HepG2 (cell line): ENCODE data around the gene CALML4. TPM values are rescaled to one million over a fixed set of nuclear protein-coding genes. Genes with fewer than 3 reads are reported as not detected.
"Not testable (repeated sequence)": the region's sequence is repeated elsewhere in the genome, so short reads cannot be mapped to it uniquely, and the experiment has no call there.

Experiments
- ATAC-seq: fragments of 200-7000 bp; cut with Tn5 transposase; 3 replicates; pipeline ENCODE4 v1.9.1; 2020; ENCODE audit warnings: mild to moderate bottlenecking, moderate library complexity
- BruUV-seq: library from RNA; stranded (reverse); fragments of 400-500 nt; replicated peaks from 2 replicates; lab custom pipeline; 2021; lab: Mats Ljungman, UMichigan
- CTCF ChIA-PET: fragments of 300-600 bp; formaldehyde crosslinking; extraction: SDS; loops from one replicate; lab custom pipeline; 2021; ENCODE audit warnings: low total read pairs, inconsistent platforms, low intra/inter-chr PET ratio; lab: Yijun Ruan, JAX
- POLR2A ChIA-PET: fragments of 350-600 bp; sonication (Branson Sonifier 250); formaldehyde crosslinking; loops from one replicate; lab custom pipeline; 2020; ENCODE audit warnings: antibody characterized with exemption, inconsistent platforms; lab: Yijun Ruan, JAX
- DNase-seq: peaks from one replicate; pipeline ENCODE4 v3.0.0-alpha.2; 2015; ENCODE audit warnings: low spot score
- FAIRE-seq: peaks from 3 replicates; lab custom pipeline; 2011; peaks lifted over from hg19 to GRCh38; lab: Jason Lieb, UNC
- H2AFZ ChIP-seq: one replicate; pipeline ENCODE4 v1.6.1; 2011; ENCODE audit warnings: low read length, inconsistent platforms
- H3K27ac ChIP-seq: fragments of 300-600 bp; 3 replicates; pipeline ENCODE4 v1.8.0; 2011; ENCODE audit warnings: mixed run types, mild to moderate bottlenecking, mixed read lengths, low read length, inconsistent platforms; ENCODE audit not compliant: insufficient read depth; ENCODE audit errors: extremely low read length
- H3K27me3 ChIP-seq, 2 experiments: fragments of 200-600 bp in 1 of 2; 2 replicates in 1 of 2; 3 replicates in 1 of 2; pipeline versions ENCODE4 v1.6.0 to v1.8.0; 2011; ENCODE audit warnings: low read length in 2 of 2, mild to moderate bottlenecking in 2 of 2, moderate library complexity in 2 of 2, inconsistent platforms in 1 of 2; ENCODE audit not compliant: insufficient read depth in 2 of 2, control insufficient read depth in 1 of 2
- H3K36me3 ChIP-seq, 2 experiments: fragments of 200-600 bp in 1 of 2; replicated peaks in 1 of 2; 2 replicates in 1 of 2; 3 replicates in 1 of 2; pipeline versions ENCODE4 v1.5.1 to v1.8.0; 2011; ENCODE audit warnings: low read length in 2 of 2, inconsistent platforms in 1 of 2; ENCODE audit not compliant: insufficient read depth in 2 of 2, control insufficient read depth in 1 of 2
- H3K4me1 ChIP-seq: 2 replicates; pipeline ENCODE4 v1.5.1; 2012; ENCODE audit warnings: low read length, inconsistent platforms; ENCODE audit not compliant: insufficient read depth
- H3K4me2 ChIP-seq: 2 replicates; pipeline ENCODE4 v1.6.0; 2011; ENCODE audit warnings: low read depth, low read length, inconsistent platforms
- H3K4me3 ChIP-seq, 3 experiments: fragments of 200-600 bp in 1 of 3; sonication (generic), shearing (Covaris generic) in 1 of 3; replicated peaks in 1 of 3; 2 replicates each; pipeline ENCODE4 v1.5.1; 2011 to 2016; ENCODE audit warnings: low read length in 3 of 3, inconsistent platforms in 2 of 3, low read depth in 2 of 3, mild to moderate bottlenecking in 2 of 3, control low read depth in 1 of 3, mixed read lengths in 1 of 3; ENCODE audit not compliant: insufficient read depth in 1 of 3
- H3K79me2 ChIP-seq: one replicate; pipeline ENCODE4 v1.6.1; 2011; ENCODE audit warnings: low read length, inconsistent platforms; ENCODE audit not compliant: insufficient read depth
- H3K9ac ChIP-seq: 2 replicates; pipeline ENCODE4 v1.6.0; 2011; ENCODE audit warnings: mild to moderate bottlenecking, low read depth, low read length, inconsistent platforms; ENCODE audit not compliant: insufficient read depth
- H3K9me3 ChIP-seq: 2 replicates; pipeline ENCODE4 v1.5.1; 2012; ENCODE audit warnings: mild to moderate bottlenecking, low read length
- H4K20me1 ChIP-seq: 2 replicates; pipeline ENCODE4 v1.6.0; 2011; ENCODE audit warnings: inconsistent platforms, mild to moderate bottlenecking, low read length, moderate library complexity; ENCODE audit not compliant: insufficient read depth
- BCL6 ChIP-seq: IDR thresholded peaks from 2 replicates; pipeline ENCODE4 v1.6.1; 2016; ENCODE audit warnings: missing genetic modification reagents, missing compliant biosample characterization
- GLI4 ChIP-seq: sonication (generic); formaldehyde crosslinking; IDR thresholded peaks from 2 replicates; pipeline ENCODE4 v1.5.1; 2020; ENCODE audit warnings: missing genetic modification reagents, mild to moderate bottlenecking, moderate library complexity, borderline replicate concordance
- SAP130 ChIP-seq: IDR thresholded peaks from 2 replicates; pipeline ENCODE4 v1.6.1; 2016; ENCODE audit warnings: low read depth
- SP2 ChIP-seq: sonication (generic); formaldehyde crosslinking; IDR thresholded peaks from 2 replicates; pipeline ENCODE4 v1.5.1; 2020; ENCODE audit warnings: mild to moderate bottlenecking, missing genetic modification reagents
- ZBTB3 ChIP-seq: sonication (generic); formaldehyde crosslinking; IDR thresholded peaks from 2 replicates; pipeline ENCODE4 v1.4.0; 2020; ENCODE audit warnings: low read depth, mild to moderate bottlenecking, moderate library complexity, missing genetic modification reagents, borderline replicate concordance
- ZNF234 ChIP-seq: sonication (generic); formaldehyde crosslinking; conservative IDR thresholded peaks from 2 replicates; pipeline ENCODE4 v1.5.1; 2020; ENCODE audit warnings: mild to moderate bottlenecking, missing genetic modification reagents
- ZNF430 ChIP-seq: sonication (generic); formaldehyde crosslinking; IDR thresholded peaks from 2 replicates; pipeline ENCODE4 v1.9.0; 2021; ENCODE audit warnings: mild to moderate bottlenecking, missing genetic modification reagents
- WGBS: methylation state at CpG from one replicate; pipeline ENCODE4 v1.1.6; 2017; ENCODE audit warnings: low lambda C conversion rate; 5-methylcytosine and 5-hydroxymethylcytosine counted together
- in situ Hi-C: cut with HindIII; loops from 2 replicates; pipeline ENCODE4 v1.10.0; 2017; ENCODE audit warnings: low pct_unique_long_range_greater_than_20kb; ENCODE audit not compliant: extremely low pct_ligation_motif_present
- intact Hi-C: fragments of 100-400 bp; cut with micrococcal nuclease; formaldehyde crosslinking; loops from one replicate; pipeline ENCODE4 v1.10.0; 2022; ENCODE audit not compliant: unreplicated experiment
- polyA plus RNA-seq, 8 experiments: library from polyadenylated mRNA; depleted of rRNA in 3 of 8; stranded (reverse) in 7 of 8; unstranded in 1 of 8; fragments of >200 nt; fragmentation: Illumina TruSeq in 4 of 8; extraction: Trizol in 4 of 8; gene quantifications; 2 replicates each; pipeline versions ENCODE4 v1.2.1 to v1.2.3, GENCODE V29; 2011 to 2016; ENCODE audit warnings: low read depth in 4 of 8, missing spikeins in 1 of 8, mixed read lengths in 1 of 8; ENCODE audit not compliant: insufficient read depth in 1 of 8
- total RNA-seq, 5 experiments: library from RNA; depleted of rRNA; stranded (reverse); fragments of >200 nt; fragmentation: Illumina TruSeq; extraction: Trizol; gene quantifications; 2 replicates each; pipeline ENCODE4 v1.2.3, GENCODE V29; 2016; ENCODE audit warnings: low read depth in 1 of 5
- TF ChIP-seq, protein P1 (sequence below): sonication (generic); formaldehyde crosslinking; IDR thresholded peaks from 2 replicates; pipeline ENCODE4 v1.4.0; 2020; ENCODE audit warnings: low read depth, mild to moderate bottlenecking, missing genetic modification reagents
- TF ChIP-seq, protein P2 (sequence below): sonication (generic); formaldehyde crosslinking; IDR thresholded peaks from 2 replicates; pipeline ENCODE4 v1.8.0; 2022; ENCODE audit warnings: mild to moderate bottlenecking, missing genetic modification reagents
- TF ChIP-seq, protein P3 (sequence below): sonication (generic); formaldehyde crosslinking; IDR thresholded peaks from 2 replicates; pipeline ENCODE4 v1.4.0; 2020; ENCODE audit warnings: missing genetic modification reagents
- TF ChIP-seq, protein P4 (sequence below): sonication (generic); formaldehyde crosslinking; IDR thresholded peaks from 2 replicates; pipeline ENCODE4 v1.5.1; 2020; ENCODE audit warnings: mild to moderate bottlenecking, moderate library complexity, missing genetic modification reagents

Gene CALML4
- total and polyA plus RNA-seq, 2 of the 13 experiments (the other 11 are each of a cell fraction or from before 2014, with no cell fraction given), result 3.6 to 8.7 TPM

DNA sequence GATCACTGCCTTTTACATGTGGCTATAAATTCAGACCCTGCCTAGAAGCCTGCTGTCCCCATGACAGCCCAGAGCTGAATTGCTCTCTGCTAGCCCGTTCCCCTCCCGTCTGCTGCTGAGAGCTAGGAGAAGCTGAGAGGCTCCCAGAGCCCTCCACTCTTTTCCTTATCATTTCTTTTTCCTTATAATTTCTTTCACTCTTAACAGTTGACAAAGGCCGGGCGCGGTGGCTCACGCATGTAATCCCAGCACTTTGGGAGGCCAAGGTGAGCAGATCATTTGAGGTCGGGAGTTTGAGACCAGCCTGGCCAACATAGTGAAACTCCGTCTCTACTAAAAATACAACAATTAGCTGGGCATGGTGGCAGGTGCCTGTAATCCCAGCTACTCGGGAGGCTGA, 29.4 kb upstream of the CALML4 start:
- 62% methylated on average over 9 of the region's 9 CpGs for WGBS

DNA sequence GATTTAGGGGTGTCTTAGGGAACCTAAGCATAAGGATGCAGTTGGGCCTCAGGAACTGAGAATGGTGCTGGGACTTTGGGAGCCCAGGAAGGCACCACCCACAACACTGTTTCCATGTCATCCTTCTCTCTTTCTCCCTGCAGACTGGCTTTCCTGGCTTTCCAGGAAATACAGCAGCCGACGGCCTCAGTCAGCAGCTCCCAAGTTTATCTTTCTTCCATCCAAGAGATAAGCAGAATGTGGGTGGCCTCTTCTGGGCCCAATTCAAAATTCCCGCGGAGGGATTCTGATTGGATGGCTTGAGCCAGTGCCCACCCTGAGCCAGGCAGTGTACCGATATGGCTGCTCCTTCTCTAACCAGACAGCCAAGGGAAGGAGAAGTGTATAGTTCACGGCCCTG, 28.9 kb upstream of the CALML4 start:
- ChIA-PET CTCF (no interaction called here), POLR2A (interaction anchor here (1.5 kb wide), 1 partner anchor 44 kb away, joined by 3 read pairs; the partner anchor contains the start of gene FEM1B)
- Histone ChIP-seq H4K20me1 (no peaks in the 10 kb centered on the region), H3K4me3 (peak overlapping the region in 2 of 3 experiments; percentile 20 to 22; a peak in 2 of 6 replicates), H3K27me3 (0 out of 5 replicates have a peak, but pooled peaks cover 0 to 7% of the 10 kb centered on the region in 2 experiments), H3K9me3 (no peaks in the 10 kb centered on the region), H3K4me1 (peaks cover 55% of the 10 kb centered on the region), H3K27ac (no peak overlapping the region), H3K79me2 (peaks cover under 1% of the 10 kb centered on the region), H3K36me3 (no peaks in the 10 kb centered on the region), H3K4me2 (peak overlapping the region; percentile 76), H3K9ac (no peak overlapping the region), H2AFZ (peak overlapping the region; percentile 92)
- ATAC-seq (no peak), FAIRE-seq (no peak), DNase-seq (no peak)
- BruUV-seq, result no TSS peak
- in situ Hi-C loops (no loop called here), intact Hi-C loops (loop anchor here (5.0 kb wide), 1 partner anchor 43 kb away; the partner anchor contains the start of gene FEM1B)
- WGBS, result 0% methylated on average over 6 of the region's 6 CpGs
- TF ChIP-seq, protein P1, sequence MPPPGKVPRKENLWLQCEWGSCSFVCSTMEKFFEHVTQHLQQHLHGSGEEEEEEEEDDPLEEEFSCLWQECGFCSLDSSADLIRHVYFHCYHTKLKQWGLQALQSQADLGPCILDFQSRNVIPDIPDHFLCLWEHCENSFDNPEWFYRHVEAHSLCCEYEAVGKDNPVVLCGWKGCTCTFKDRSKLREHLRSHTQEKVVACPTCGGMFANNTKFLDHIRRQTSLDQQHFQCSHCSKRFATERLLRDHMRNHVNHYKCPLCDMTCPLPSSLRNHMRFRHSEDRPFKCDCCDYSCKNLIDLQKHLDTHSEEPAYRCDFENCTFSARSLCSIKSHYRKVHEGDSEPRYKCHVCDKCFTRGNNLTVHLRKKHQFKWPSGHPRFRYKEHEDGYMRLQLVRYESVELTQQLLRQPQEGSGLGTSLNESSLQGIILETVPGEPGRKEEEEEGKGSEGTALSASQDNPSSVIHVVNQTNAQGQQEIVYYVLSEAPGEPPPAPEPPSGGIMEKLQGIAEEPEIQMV (CRISPR knock-in tag), result no peak
- 0 out of 2 replicates have a peak, but pooled peaks have one; percentile 53 for TF ChIP-seq GLI4 (CRISPR knock-in tag)
- TF ChIP-seq, protein P2, sequence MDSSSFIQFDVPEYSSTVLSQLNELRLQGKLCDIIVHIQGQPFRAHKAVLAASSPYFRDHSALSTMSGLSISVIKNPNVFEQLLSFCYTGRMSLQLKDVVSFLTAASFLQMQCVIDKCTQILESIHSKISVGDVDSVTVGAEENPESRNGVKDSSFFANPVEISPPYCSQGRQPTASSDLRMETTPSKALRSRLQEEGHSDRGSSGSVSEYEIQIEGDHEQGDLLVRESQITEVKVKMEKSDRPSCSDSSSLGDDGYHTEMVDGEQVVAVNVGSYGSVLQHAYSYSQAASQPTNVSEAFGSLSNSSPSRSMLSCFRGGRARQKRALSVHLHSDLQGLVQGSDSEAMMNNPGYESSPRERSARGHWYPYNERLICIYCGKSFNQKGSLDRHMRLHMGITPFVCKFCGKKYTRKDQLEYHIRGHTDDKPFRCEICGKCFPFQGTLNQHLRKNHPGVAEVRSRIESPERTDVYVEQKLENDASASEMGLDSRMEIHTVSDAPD (CRISPR knock-in tag), result no peak
- TF ChIP-seq BCL6 (CRISPR knock-in tag), result peak; percentile 87
- no peak for TF ChIP-seq ZNF430
- TF ChIP-seq, protein P3, sequence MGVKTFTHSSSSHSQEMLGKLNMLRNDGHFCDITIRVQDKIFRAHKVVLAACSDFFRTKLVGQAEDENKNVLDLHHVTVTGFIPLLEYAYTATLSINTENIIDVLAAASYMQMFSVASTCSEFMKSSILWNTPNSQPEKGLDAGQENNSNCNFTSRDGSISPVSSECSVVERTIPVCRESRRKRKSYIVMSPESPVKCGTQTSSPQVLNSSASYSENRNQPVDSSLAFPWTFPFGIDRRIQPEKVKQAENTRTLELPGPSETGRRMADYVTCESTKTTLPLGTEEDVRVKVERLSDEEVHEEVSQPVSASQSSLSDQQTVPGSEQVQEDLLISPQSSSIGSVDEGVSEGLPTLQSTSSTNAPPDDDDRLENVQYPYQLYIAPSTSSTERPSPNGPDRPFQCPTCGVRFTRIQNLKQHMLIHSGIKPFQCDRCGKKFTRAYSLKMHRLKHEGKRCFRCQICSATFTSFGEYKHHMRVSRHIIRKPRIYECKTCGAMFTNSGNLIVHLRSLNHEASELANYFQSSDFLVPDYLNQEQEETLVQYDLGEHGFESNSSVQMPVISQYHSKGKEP (CRISPR knock-in tag), result no peak
- TF ChIP-seq SAP130, result 0 out of 2 replicates have a peak, but pooled peaks have one; percentile 17
- no peak for TF ChIP-seq ZBTB3 (CRISPR knock-in tag)
- TF ChIP-seq ZNF234 (CRISPR knock-in tag), result no peak

More for the DNA sequence above, 29.4 kb upstream of the CALML4 start:
- H3K27me3 ChIP-seq, H3K9ac ChIP-seq, in situ Hi-C loops, DNase-seq, ATAC-seq, POLR2A ChIA-PET, BruUV-seq, CTCF ChIA-PET, H4K20me1 ChIP-seq, H3K36me3 ChIP-seq, H3K79me2 ChIP-seq, H3K27ac ChIP-seq, H3K9me3 ChIP-seq, FAIRE-seq: not testable (repeated sequence)
- Histone ChIP-seq H2AFZ (peak overlapping the region; percentile 92), H3K4me2 (peak overlapping the region; percentile 76), H3K4me1 (peaks cover 54% of the 10 kb centered on the region), H3K4me3 (peak overlapping the region in 2 of 3 experiments; percentile 20 to 22; a peak in 1 of 6 replicates)
- TF ChIP-seq SP2 (CRISPR knock-in tag), result peak; percentile 6; the same call in 1 of the 2 replicates
- TF ChIP-seq, protein P4, sequence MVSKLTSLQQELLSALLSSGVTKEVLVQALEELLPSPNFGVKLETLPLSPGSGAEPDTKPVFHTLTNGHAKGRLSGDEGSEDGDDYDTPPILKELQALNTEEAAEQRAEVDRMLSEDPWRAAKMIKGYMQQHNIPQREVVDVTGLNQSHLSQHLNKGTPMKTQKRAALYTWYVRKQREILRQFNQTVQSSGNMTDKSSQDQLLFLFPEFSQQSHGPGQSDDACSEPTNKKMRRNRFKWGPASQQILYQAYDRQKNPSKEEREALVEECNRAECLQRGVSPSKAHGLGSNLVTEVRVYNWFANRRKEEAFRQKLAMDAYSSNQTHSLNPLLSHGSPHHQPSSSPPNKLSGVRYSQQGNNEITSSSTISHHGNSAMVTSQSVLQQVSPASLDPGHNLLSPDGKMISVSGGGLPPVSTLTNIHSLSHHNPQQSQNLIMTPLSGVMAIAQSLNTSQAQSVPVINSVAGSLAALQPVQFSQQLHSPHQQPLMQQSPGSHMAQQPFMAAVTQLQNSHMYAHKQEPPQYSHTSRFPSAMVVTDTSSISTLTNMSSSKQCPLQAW, result 0 out of 2 replicates have a peak, but pooled peaks have one; percentile 9
- intact Hi-C loops, result loop anchor here (5.0 kb wide), 1 partner anchor 43 kb away; the partner anchor contains the start of gene FEM1B
